Measurements from ENCODE around the gene ZCCHC9. TPM values are rescaled to one million over a fixed set of nuclear protein-coding genes. Genes with fewer than 3 reads are reported as not detected.

Gene ZCCHC9
- total and polyA plus RNA-seq, 2 donors = 32.1 to 46.3 TPM

DNA sequence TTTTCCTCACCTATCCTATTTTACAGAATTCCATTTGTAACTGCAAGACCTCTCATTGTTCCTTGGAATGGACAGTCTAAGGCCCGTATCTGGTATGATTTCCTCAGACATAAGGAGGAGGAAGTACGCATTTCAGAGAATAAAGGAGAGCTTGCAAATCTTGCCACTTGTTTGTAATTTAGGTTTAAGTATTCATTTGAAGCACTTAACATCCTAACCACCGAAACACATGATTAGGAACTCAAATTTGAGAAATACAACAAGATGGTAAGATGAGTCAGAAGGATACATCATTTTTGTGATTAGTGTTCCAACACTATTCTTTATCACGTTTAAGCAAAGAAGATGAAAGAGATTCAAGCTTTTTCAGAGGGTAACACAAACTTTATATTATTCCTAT, 3.9 kb upstream of the ZCCHC9 start:
- no peak overlapping the region for H3K4me3 ChIP-seq (ENCODE audit: low read length in 2 of 2)
- 94% methylated on average over 4 of the region's 4 CpGs for WGBS
- H3K9me3 ChIP-seq (ENCODE audit: control insufficient read depth in 2 of 2, insufficient read depth in 1 of 2, low read length in 1 of 2) = peaks cover 0 to 6% of the 10 kb centered on the region in 2 donors
- H3K27me3 ChIP-seq (ENCODE audit: control insufficient read depth in 2 of 2, insufficient read depth in 1 of 2, low read length in 1 of 2) = no peaks in the 10 kb centered on the region
- H3K4me1 ChIP-seq (ENCODE audit: control insufficient read depth in 2 of 2, insufficient read depth in 2 of 2, low read length in 2 of 2) = peaks cover 12 to 18% of the 10 kb centered on the region in 2 donors
- no peak overlapping the region for H3K27ac ChIP-seq (ENCODE audit: low read depth in 1 of 2, low read length in 1 of 2)
- peaks cover 0 to 3% of the 10 kb centered on the region in 2 donors for H3K36me3 ChIP-seq (ENCODE audit: control insufficient read depth in 2 of 2, insufficient read depth in 2 of 2, low read length in 1 of 2)
- DNase-seq (ENCODE audit: low read depth in 6 of 9, low spot score in 9 of 9) = no peak

DNA sequence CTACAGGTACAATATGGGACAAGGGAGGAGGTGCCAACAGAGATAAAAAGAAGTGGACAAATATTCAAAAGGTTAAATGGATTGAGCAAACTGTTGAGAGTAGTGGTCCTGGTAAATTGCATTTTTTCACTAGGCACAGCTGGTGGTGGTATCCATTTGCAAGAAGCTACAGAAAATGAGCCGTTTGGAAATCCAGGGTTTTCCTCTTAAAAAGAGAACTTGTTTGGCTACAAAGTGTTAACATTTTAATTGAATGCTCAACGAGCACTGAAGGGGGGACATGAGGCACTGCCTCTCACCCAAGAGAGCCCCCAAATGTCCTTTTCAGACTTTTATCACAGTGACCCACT, 491 bp upstream of the ZCCHC9 start:
- WGBS = 0% methylated on average over 2 of the region's 2 CpGs
- H3K27ac ChIP-seq (ENCODE audit: low read depth in 1 of 2, low read length in 1 of 2) = peak overlapping the region; percentile 91 to 92
- H3K27me3 ChIP-seq (ENCODE audit: control insufficient read depth in 2 of 2, insufficient read depth in 1 of 2, low read length in 1 of 2) = no peaks in the 10 kb centered on the region
- no peaks in the 10 kb centered on the region for H3K9me3 ChIP-seq (ENCODE audit: control insufficient read depth in 2 of 2, insufficient read depth in 1 of 2, low read length in 1 of 2)
- no peak for DNase-seq (ENCODE audit: low read depth in 6 of 9, low spot score in 9 of 9)
- H3K4me3 ChIP-seq (ENCODE audit: low read length in 2 of 2) = peak overlapping the region; percentile 73 to 93
- peaks cover 12 to 19% of the 10 kb centered on the region in 2 donors for H3K4me1 ChIP-seq (ENCODE audit: control insufficient read depth in 2 of 2, insufficient read depth in 2 of 2, low read length in 2 of 2)
- H3K36me3 ChIP-seq (ENCODE audit: control insufficient read depth in 2 of 2, insufficient read depth in 2 of 2, low read length in 1 of 2) = peaks cover 6 to 8% of the 10 kb centered on the region in 2 donors

DNA sequence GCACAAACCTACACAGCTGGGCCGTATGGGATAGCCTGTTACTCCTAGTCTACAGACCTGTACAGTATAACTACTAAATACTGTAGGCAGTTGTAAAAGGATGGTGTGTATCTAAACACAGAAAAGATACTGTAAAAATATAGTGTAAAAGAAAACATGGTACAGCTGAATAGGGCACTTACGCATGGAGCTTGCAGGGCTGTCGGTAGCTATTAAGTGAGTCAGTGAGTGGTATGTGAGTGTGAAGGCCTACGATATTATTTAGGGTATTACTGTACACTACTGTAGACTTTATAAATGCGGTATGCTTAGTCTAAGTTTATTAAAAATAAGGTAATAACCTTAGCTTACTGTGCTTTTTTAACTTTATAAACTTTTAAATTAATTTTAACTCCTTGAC, 1.2 kb downstream of the ZCCHC9 start:
- Histone ChIP-seq H3K27ac (ENCODE audit: low read depth in 1 of 2, low read length in 1 of 2) (no peak overlapping the region), H3K9me3 (ENCODE audit: control insufficient read depth in 2 of 2, insufficient read depth in 1 of 2, low read length in 1 of 2) (no peaks in the 10 kb centered on the region), H3K4me1 (ENCODE audit: control insufficient read depth in 2 of 2, insufficient read depth in 2 of 2, low read length in 2 of 2) (peaks cover 12 to 19% of the 10 kb centered on the region in 2 donors), H3K36me3 (ENCODE audit: control insufficient read depth in 2 of 2, insufficient read depth in 2 of 2, low read length in 1 of 2) (peaks cover 6 to 8% of the 10 kb centered on the region in 2 donors), H3K27me3 (ENCODE audit: control insufficient read depth in 2 of 2, insufficient read depth in 1 of 2, low read length in 1 of 2) (no peaks in the 10 kb centered on the region), H3K4me3 (ENCODE audit: low read length in 2 of 2) (no peak overlapping the region)
- no peak for DNase-seq (ENCODE audit: low read depth in 6 of 9, low spot score in 9 of 9)
- WGBS = 97% methylated on average over 5 of the region's 5 CpGs

- no peak for DNase-seq (ENCODE audit: low read depth in 6 of 9, low spot score in 9 of 9)
- Histone ChIP-seq H3K36me3 (ENCODE audit: control insufficient read depth in 2 of 2, insufficient read depth in 2 of 2, low read length in 1 of 2) (peaks cover 6 to 11% of the 10 kb centered on the region in 2 donors), H3K4me1 (ENCODE audit: control insufficient read depth in 2 of 2, insufficient read depth in 2 of 2, low read length in 2 of 2) (peaks cover 12 to 19% of the 10 kb centered on the region in 2 donors), H3K9me3 (ENCODE audit: control insufficient read depth in 2 of 2, insufficient read depth in 1 of 2, low read length in 1 of 2) (no peaks in the 10 kb centered on the region), H3K27ac (ENCODE audit: low read depth in 1 of 2, low read length in 1 of 2) (no peak overlapping the region), H3K27me3 (ENCODE audit: control insufficient read depth in 2 of 2, insufficient read depth in 1 of 2, low read length in 1 of 2) (no peaks in the 10 kb centered on the region), H3K4me3 (ENCODE audit: low read length in 2 of 2) (no peak overlapping the region)
- WGBS = 97% methylated on average over 1 of the region's 1 CpG
Observed at GRCh38 chr5:81303563-81303962, 2.2 kb downstream of the ZCCHC9 start.

- H3K27ac ChIP-seq (ENCODE audit: low read depth in 1 of 2, low read length in 1 of 2) = no peak overlapping the region
- H3K9me3 ChIP-seq (ENCODE audit: control insufficient read depth in 2 of 2, insufficient read depth in 1 of 2, low read length in 1 of 2) = no peaks in the 10 kb centered on the region
- DNase-seq (ENCODE audit: low read depth in 6 of 9, low spot score in 9 of 9) = no peak
- H3K36me3 ChIP-seq (ENCODE audit: control insufficient read depth in 2 of 2, insufficient read depth in 2 of 2, low read length in 1 of 2) = peaks cover 9 to 15% of the 10 kb centered on the region in 2 donors
- no peaks in the 10 kb centered on the region for H3K27me3 ChIP-seq (ENCODE audit: control insufficient read depth in 2 of 2, insufficient read depth in 1 of 2, low read length in 1 of 2)
- no peak overlapping the region for H3K4me3 ChIP-seq (ENCODE audit: low read length in 2 of 2)
- peaks cover 4 to 10% of the 10 kb centered on the region in 2 donors for H3K4me1 ChIP-seq (ENCODE audit: control insufficient read depth in 2 of 2, insufficient read depth in 2 of 2, low read length in 2 of 2)
Observed at GRCh38 chr5:81305785-81306184, 4.4 kb downstream of the ZCCHC9 start.

DNA sequence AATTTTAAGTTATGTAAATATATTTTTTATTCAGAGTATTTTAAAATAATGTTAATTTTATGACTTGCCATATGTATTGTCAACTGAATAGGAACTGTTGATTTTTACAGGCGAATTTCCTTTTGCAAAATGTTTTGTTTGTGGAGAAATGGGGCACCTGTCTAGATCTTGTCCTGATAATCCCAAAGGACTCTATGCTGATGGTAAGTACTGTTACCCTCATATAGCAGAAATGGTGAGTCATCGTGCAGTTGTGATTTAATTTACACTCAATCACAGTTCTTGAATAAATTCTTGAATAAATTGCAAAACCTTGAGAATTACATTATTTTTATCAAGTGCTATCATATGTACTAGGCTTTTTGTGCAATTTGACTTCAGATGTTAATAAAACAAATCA, 7.4 kb downstream of the ZCCHC9 start:
- WGBS = over 99% methylated on average over 2 of the region's 2 CpGs
- H3K27ac ChIP-seq (ENCODE audit: low read depth in 1 of 2, low read length in 1 of 2) = no peak overlapping the region
- H3K4me1 ChIP-seq (ENCODE audit: control insufficient read depth in 2 of 2, insufficient read depth in 2 of 2, low read length in 2 of 2) = no peaks in the 10 kb centered on the region
- no peak for DNase-seq (ENCODE audit: low read depth in 6 of 9, low spot score in 9 of 9)
- no peak overlapping the region for H3K4me3 ChIP-seq (ENCODE audit: low read length in 2 of 2)
- H3K27me3 ChIP-seq (ENCODE audit: control insufficient read depth in 2 of 2, insufficient read depth in 1 of 2, low read length in 1 of 2) = no peaks in the 10 kb centered on the region
- H3K36me3 ChIP-seq (ENCODE audit: control insufficient read depth in 2 of 2, insufficient read depth in 2 of 2, low read length in 1 of 2) = peaks cover 11 to 35% of the 10 kb centered on the region in 2 donors
- no peaks in the 10 kb centered on the region for H3K9me3 ChIP-seq (ENCODE audit: control insufficient read depth in 2 of 2, insufficient read depth in 1 of 2, low read length in 1 of 2)

GRCh38 chr5:81310402-81311063, 9.1 kb downstream of the ZCCHC9 start:
- H3K9me3 ChIP-seq (ENCODE audit: control insufficient read depth in 2 of 2, insufficient read depth in 1 of 2, low read length in 1 of 2) = no peaks in the 10 kb centered on the region
- WGBS = 97% methylated on average over 1 of the region's 1 CpG
- no peaks in the 10 kb centered on the region for H3K27me3 ChIP-seq (ENCODE audit: control insufficient read depth in 2 of 2, insufficient read depth in 1 of 2, low read length in 1 of 2)
- peaks cover 7 to 38% of the 10 kb centered on the region in 2 donors for H3K36me3 ChIP-seq (ENCODE audit: control insufficient read depth in 2 of 2, insufficient read depth in 2 of 2, low read length in 1 of 2)
- H3K4me1 ChIP-seq (ENCODE audit: control insufficient read depth in 2 of 2, insufficient read depth in 2 of 2, low read length in 2 of 2) = no peaks in the 10 kb centered on the region
- DNase-seq (ENCODE audit: low read depth in 6 of 9, low spot score in 9 of 9) = no peak
- H3K27ac ChIP-seq (ENCODE audit: low read depth in 1 of 2, low read length in 1 of 2) = no peak overlapping the region
- no peak overlapping the region for H3K4me3 ChIP-seq (ENCODE audit: low read length in 2 of 2)

- Histone ChIP-seq H3K27me3 (ENCODE audit: control insufficient read depth in 2 of 2, insufficient read depth in 1 of 2, low read length in 1 of 2) (no peaks in the 10 kb centered on the region), H3K36me3 (ENCODE audit: control insufficient read depth in 2 of 2, insufficient read depth in 2 of 2, low read length in 1 of 2) (peaks cover 7 to 37% of the 10 kb centered on the region in 2 donors)
Observed at GRCh38 chr5:81313278-81313677, 11.9 kb downstream of the ZCCHC9 start.

DNA sequence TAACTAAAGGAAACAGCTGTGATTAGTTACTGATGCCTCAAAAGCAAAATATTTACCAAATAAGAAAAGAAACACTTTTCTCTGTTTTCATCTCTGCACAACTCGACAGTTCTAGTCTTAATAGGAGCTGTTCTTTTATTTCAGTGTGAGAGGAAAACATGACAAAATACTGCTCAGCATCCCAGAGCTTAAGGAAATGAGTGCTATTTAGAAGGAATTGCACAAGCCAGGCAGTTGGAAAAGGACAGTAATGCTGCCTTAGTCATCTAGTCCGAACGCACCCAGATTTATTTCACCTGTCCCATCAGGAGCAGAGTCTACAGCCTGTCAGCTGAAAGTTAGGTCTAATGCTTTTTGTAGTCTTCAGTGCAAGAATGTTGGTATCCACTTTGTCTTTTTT, 12.3 kb downstream of the ZCCHC9 start:
- WGBS = 98% methylated on average over 3 of the region's 3 CpGs
- Histone ChIP-seq H3K9me3 (ENCODE audit: control insufficient read depth in 2 of 2, insufficient read depth in 1 of 2, low read length in 1 of 2) (no peaks in the 10 kb centered on the region), H3K4me3 (ENCODE audit: low read length in 2 of 2) (no peak overlapping the region), H3K27ac (ENCODE audit: low read depth in 1 of 2, low read length in 1 of 2) (no peak overlapping the region), H3K4me1 (ENCODE audit: control insufficient read depth in 2 of 2, insufficient read depth in 2 of 2, low read length in 2 of 2) (no peaks in the 10 kb centered on the region), H3K27me3 (ENCODE audit: control insufficient read depth in 2 of 2, insufficient read depth in 1 of 2, low read length in 1 of 2) (no peaks in the 10 kb centered on the region), H3K36me3 (ENCODE audit: control insufficient read depth in 2 of 2, insufficient read depth in 2 of 2, low read length in 1 of 2) (peaks cover 7 to 34% of the 10 kb centered on the region in 2 donors)
- no peak for DNase-seq (ENCODE audit: low read depth in 6 of 9, low spot score in 9 of 9)

More at GRCh38 chr5:81313278-81313677, 11.9 kb downstream of the ZCCHC9 start:
- no peak overlapping the region for H3K4me3 ChIP-seq (ENCODE audit: low read length in 2 of 2)
- no peak overlapping the region for H3K27ac ChIP-seq (ENCODE audit: low read depth in 1 of 2, low read length in 1 of 2)
- H3K4me1 ChIP-seq (ENCODE audit: control insufficient read depth in 2 of 2, insufficient read depth in 2 of 2, low read length in 2 of 2) = no peaks in the 10 kb centered on the region
- no peak for DNase-seq (ENCODE audit: low read depth in 6 of 9, low spot score in 9 of 9)
- H3K9me3 ChIP-seq (ENCODE audit: control insufficient read depth in 2 of 2, insufficient read depth in 1 of 2, low read length in 1 of 2) = no peaks in the 10 kb centered on the region

All from thymus (tissue), 11 donors.